ENCODE measurements around the gene LIPC. TPM values are rescaled to one million over a fixed set of nuclear protein-coding genes. Genes with fewer than 3 reads are reported as not detected.

Gene LIPC
- total and polyA plus RNA-seq, 12 donors = 0.22 to 1.3 (median 0.42) TPM; not detected in 1

DNA sequence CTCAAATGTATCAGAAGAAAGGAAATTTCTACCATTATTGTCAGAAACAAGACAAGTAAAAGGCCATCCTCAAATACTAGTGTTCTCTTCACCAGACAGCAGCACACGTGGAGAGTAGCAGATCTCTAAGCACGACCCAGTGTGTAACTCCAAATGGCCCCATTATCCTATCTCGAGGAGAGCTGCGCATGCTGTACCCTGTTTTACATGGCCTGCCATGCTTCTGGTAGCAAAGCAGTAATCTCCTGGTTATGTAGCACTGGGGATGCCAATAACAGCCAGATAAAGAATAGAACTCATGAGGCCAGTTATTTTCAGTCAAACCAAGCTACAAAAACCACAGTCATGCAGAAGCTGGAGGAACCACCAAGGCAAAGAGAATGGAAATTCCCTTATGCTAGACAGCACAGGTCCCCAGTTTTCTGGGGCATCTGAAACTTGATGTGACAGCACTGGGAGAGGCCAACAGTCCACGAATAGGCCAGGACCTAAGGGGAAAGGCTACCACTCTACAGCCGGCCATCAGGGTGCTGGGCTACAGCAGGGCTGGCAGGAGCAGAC lies 73.0 kb downstream of the LIPC start:
- peak in 5 of 8 donors; percentile 40 to 87 (median 73) for ATAC-seq
- intact Hi-C loops (cut with DNase I) = no loop called here
- DNase-seq = no peak
- 77 to 79% methylated on average over 6 of the region's 6 CpGs for whole genome bisulfite sequencing, 2 donors
- Histone ChIP-seq H3K36me3 (no peaks in the 10 kb centered on the region), H3K4me3 (no peak overlapping the region), H3K27me3 (no peaks in the 10 kb centered on the region), H3K4me1 (peaks cover 0 to 27% (median 4%) of the 10 kb centered on the region in 9 donors), H3K27ac (peak overlapping the region in 5 of 10 donors; percentile 12 to 48 (median 31)), H3K9me3 (no peaks in the 10 kb centered on the region)
- TF ChIP-seq, protein P1, sequence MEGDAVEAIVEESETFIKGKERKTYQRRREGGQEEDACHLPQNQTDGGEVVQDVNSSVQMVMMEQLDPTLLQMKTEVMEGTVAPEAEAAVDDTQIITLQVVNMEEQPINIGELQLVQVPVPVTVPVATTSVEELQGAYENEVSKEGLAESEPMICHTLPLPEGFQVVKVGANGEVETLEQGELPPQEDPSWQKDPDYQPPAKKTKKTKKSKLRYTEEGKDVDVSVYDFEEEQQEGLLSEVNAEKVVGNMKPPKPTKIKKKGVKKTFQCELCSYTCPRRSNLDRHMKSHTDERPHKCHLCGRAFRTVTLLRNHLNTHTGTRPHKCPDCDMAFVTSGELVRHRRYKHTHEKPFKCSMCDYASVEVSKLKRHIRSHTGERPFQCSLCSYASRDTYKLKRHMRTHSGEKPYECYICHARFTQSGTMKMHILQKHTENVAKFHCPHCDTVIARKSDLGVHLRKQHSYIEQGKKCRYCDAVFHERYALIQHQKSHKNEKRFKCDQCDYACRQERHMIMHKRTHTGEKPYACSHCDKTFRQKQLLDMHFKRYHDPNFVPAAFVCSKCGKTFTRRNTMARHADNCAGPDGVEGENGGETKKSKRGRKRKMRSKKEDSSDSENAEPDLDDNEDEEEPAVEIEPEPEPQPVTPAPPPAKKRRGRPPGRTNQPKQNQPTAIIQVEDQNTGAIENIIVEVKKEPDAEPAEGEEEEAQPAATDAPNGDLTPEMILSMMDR (IDR thresholded peaks at IDR 0.05) = no peak

DNA sequence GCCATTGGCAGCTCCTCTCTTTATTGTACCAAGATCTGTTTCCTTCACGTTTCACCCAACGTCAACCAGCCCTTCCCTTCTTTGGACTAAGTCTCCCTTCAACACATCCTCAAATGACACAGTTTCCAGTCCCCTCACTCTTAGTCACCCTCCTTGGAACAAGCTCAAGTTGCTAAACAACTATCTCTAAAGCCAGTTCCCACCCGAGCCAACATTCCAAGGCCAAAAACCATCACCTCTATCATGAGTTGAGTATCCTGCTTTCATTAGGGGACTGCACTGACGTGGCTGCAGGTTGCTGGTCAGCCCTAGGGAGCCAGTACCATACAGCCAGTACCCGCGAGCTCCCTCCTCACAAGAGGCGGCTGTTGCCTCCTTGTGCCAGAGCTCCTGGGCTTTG lies 73.8 kb downstream of the LIPC start:
- peak in 6 of 8 donors; percentile 5 to 52 (median 11) for ATAC-seq
- peak overlapping the region in 4 of 10 donors; percentile 10 to 67 (median 34) for H3K27ac ChIP-seq

DNA sequence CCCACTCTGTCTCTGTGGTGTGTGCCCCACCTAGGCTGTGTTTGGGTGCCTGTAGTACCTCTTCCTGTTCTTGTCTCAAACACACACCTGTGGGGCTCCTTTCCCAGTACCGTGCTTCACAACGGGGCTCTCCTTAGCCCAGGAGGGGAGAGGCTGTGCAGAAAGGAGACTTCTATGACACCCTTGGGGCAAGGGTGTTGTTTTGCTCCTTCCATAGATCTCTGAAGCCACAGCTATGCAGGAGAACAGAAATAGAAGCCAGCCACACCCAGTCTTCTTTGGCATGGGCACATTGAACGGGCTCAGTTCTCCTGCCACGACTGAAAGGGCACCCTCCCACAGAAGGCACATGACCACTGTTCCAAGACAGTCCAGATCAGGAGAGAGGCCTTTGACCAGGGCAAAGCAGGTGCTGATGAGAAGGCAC lies 74.3 kb downstream of the LIPC start:
- Histone ChIP-seq H3K27me3 (no peaks in the 10 kb centered on the region), H3K36me3 (no peaks in the 10 kb centered on the region), H3K27ac (peak overlapping the region in 5 of 10 donors; percentile 21 to 67 (median 37)), H3K4me1 (peaks cover 0 to 39% (median 4%) of the 10 kb centered on the region in 9 donors), H3K9me3 (no peaks in the 10 kb centered on the region), H3K4me3 (no peak overlapping the region)
- TF ChIP-seq, protein P1 (IDR thresholded peaks at IDR 0.05) = no peak
- DNase-seq (no peak), ATAC-seq (peak in 6 of 8 donors; percentile 29 to 68 (median 62))
- intact Hi-C loops (cut with DNase I) = no loop called here
- 63 to 74% methylated on average over 4 of the region's 4 CpGs for WGBS, 2 donors

More for the DNA sequence above, 73.8 kb downstream of the LIPC start:
- TF ChIP-seq, protein P1 (IDR thresholded peaks at IDR 0.05) = no peak
- DNase-seq = no peak
- Histone ChIP-seq H3K36me3 (no peaks in the 10 kb centered on the region), H3K4me3 (no peak overlapping the region), H3K27me3 (no peaks in the 10 kb centered on the region), H3K9me3 (no peaks in the 10 kb centered on the region), H3K4me1 (peaks cover 0 to 35% (median 4%) of the 10 kb centered on the region in 9 donors)
- WGBS, 2 donors = 72 to 76% methylated on average over 7 of the region's 7 CpGs
- intact Hi-C loops (cut with DNase I) = no loop called here

DNA sequence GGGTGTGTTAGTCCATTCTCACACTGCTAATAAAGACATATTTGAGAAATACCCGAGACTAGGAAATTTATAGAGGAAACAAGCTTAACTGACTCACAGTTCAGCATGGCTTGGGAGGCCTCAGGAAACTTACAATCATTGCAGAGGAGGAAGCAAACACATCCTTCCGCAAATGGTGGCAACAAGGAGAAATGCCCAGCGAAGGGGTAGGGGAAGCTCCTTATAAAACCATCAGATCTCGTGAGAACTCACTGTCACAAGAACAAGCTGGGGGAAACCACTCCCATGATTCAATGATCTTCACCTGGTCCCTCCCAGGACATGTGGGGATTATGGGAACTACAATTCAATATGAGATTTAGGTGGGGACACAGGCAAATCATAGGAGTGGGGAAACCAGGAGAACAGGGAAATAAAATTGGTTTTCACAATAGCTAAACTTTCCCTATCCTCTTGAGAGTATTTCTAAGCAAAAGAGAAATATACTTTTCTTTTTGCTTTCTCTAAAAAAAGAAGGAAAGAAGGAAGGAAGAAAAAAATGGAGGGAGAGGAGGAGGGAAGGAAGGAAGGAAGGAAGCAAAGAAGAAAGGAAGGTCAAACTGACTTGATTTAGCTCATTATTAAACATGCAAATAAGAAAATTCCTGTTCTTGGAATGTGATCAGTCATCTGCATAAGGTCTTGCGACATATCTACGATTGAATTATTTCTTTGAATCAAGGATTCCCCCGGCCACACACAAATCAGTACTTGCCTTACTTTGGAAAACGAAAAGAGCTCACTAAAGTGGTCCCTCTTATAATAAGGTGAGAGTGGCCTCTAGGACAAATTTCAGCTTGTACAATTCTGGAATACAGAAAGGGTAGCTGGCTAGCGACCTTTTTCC lies 75.2 kb downstream of the LIPC start:
- Histone ChIP-seq H3K4me1 (peaks cover 0 to 39% (median 4%) of the 10 kb centered on the region in 9 donors), H3K27ac (peak overlapping the region in 2 of 10 donors; percentile 37 to 67), H3K9me3 (no peaks in the 10 kb centered on the region), H3K4me3 (no peak overlapping the region), H3K27me3 (no peaks in the 10 kb centered on the region), H3K36me3 (no peaks in the 10 kb centered on the region)
- DNase-seq = no peak
- intact Hi-C loops (cut with DNase I) = no loop called here
- WGBS, 2 donors = 88 to 93% methylated on average over 9 of the region's 9 CpGs
- TF ChIP-seq, protein P1 (IDR thresholded peaks at IDR 0.05) = no peak
- no peak for ATAC-seq

All from heart right ventricle (tissue), 16 donors.